Measurements from ENCODE around the gene ARHGEF17.
A peak's percentile ranks its signal among the peaks of the same experiment; 100 is the strongest.

ARHGEF17 gene

GRCh38 chr11:73333173-73333572 lies 25.1 kb downstream of the ARHGEF17 start:
- DNase-seq (ENCODE audit: low read depth), result no peak

DNA sequence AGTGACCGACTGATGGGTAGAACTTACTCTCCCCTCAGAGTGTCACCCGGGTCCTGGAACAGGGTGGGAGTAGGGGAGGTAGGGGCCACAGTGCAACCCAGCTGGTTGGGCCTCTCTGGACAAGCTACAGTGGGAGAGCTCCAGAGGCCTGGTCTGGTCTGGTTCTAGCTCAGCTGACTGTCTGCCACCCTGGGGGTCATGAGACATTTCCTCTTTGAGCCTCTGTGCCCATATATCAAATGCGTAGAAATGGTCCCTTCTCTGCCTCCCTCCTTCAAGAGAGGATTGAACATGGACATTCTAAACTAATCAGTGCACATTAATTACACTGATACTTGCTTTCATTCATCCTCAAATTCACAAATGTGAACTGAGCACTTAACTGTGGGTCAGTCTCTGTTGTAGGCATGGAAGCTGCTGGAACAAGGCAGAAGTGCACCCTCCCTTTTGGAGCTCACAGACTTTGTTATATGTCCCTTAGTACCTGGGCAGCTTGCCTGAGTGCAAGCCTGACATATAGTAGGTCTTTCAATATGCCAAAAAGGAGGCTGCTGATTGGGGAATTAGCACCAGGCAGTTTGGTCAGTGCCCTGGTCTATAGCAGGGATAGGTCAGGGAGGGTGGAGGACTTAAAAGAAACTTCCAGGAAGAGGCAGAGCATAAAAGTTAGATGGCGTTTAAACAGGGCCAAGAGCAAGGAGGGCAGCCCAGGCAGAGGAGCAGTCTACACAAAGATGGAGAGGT lies 25.7 kb downstream of the ARHGEF17 start:
- DNase-seq (ENCODE audit: low read depth), result no peak

DNA sequence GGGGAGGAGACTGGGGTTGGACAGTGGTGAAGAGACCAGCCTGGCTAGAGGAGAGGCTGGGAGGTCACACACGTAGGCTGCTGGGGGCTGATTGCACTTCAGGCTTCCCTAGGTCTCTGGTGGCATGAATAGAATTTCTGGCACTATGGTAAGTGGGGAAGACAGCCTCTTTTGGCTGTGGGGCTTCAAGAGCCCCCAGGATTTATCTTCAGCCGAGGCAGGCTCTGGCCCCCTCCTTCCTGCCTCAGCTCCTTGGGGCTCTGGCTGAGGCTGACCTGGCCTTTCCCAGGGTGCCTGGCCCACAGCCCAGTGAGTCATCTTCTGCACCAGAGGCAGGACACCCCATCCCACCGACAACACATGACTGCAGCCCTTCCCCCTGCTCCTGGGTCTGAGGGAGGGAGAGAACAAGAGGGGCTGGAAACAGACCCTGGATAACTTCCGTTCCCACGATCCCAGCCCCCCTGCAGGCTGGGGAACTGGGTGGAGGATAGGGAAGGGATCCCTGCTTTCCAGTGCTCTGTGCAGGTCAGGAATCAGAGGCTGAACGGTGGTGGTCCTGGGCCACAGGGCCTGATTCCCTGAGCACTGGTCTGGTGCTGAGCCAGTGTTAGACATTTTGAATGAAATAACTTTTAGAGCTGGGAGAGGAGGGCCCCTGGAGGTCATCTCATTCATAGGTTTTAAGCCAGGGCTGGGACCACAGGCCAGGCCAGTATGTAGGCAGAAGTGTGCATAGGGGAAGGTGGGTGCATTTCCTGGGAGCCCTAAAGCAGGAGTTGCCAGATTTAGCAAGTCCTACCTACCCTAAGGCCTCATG lies 26.5 kb downstream of the ARHGEF17 start:
- DNase-seq (ENCODE audit: low read depth), result no peak

DNA sequence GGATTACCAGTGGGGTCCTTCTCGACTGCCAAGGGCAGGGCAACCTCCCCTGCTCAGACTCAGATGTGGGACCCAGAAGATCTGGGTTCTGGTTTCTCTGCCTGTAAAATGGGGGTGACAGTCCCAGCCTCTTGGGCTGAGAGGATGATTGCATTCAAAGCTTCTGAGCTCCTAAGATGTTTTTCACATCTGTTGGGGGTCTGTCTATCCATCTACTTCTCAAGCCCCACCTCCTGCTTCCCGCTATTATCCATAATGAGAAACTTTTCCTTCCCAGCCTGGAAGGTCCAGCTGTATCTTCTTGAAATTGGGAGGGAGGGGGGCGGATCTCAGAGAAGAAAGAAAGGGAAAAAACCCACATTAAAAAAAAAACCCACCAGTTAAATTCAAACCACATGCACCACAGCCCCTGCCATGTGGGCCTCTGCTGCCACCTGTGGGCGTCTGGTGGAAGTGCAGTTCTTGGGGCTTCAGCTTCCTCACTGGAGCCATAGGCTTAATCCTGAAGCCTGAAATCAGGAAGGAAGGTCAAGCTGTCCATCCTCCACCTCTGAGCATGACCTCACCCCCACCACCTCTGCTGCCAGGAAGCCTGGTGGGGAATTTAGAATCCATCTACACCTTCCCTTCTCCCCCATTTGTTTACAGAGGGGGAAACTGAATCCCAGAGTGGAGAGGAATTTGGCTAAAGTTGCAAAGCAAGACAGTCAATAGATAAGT lies 27.3 kb downstream of the ARHGEF17 start:
- DNase-seq (ENCODE audit: low read depth), result peak; percentile 54

- no peak for DNase-seq (ENCODE audit: low read depth)
These were observed 29.8 kb downstream of the ARHGEF17 start for GRCh38 chr11:73337846-73338245.

DNA sequence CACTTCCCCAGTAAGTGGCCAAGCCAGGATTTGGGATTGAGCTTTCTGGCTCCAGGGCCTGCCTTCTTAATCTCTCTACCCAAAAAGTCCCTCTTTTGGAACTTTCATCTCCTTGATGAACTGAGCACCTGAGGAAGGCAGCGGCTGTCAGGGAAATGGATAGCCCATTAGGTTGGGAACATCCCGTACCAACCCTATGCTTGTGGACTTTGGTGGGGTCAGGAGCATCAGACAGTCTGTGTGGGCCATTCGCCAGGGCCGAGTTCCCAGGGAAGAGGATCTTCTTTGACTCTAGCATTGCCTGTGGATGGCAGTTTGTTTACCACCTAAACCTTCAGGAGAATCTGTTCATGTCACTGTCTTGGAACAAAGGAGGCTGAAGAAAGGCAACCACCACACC lies 30.2 kb downstream of the ARHGEF17 start:
- no peak for DNase-seq (ENCODE audit: low read depth)

DNA sequence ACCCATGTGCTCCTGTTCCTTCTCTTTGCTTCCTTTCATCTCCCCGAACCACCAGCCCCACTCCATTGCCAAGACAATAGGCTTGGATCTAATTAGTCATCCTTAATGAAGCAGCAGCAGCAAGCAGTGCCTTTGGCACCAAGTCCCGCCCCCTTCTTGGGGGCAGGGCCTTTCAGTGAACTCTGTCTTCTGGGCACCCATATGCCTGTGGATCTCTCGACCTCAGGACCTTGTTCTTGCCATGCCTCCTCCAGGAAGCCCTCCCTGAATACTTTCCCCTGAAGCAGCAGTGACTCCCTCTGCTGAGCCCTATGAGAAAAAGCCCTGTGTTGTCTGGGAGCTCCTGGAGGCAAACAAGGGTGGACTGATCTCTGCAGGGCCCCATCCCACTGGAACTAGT lies 32.1 kb downstream of the ARHGEF17 start:
- no peak for DNase-seq (ENCODE audit: low read depth)

DNA sequence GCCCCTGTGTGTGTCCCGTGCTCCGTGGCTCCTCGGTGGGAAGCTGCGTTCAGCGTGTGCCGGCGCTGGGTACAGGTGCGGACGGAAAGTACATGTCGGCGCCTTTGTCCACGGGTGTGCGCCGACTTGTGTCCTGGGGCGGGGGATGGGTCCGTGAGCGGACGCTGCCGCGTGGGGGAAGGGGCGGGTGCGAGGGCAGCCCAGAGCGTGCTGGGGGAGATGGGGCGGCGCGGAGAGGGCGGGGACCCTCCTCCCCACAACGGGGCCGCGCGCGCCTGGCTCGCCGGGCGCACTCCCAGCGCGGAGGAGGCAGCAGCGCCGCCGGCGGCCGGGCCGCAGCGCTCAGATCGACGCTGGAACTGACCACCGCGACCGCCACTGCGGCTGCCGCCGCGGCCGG lies 34.6 kb downstream of the ARHGEF17 start:
- DNase-seq (ENCODE audit: low read depth), result no peak

DNA sequence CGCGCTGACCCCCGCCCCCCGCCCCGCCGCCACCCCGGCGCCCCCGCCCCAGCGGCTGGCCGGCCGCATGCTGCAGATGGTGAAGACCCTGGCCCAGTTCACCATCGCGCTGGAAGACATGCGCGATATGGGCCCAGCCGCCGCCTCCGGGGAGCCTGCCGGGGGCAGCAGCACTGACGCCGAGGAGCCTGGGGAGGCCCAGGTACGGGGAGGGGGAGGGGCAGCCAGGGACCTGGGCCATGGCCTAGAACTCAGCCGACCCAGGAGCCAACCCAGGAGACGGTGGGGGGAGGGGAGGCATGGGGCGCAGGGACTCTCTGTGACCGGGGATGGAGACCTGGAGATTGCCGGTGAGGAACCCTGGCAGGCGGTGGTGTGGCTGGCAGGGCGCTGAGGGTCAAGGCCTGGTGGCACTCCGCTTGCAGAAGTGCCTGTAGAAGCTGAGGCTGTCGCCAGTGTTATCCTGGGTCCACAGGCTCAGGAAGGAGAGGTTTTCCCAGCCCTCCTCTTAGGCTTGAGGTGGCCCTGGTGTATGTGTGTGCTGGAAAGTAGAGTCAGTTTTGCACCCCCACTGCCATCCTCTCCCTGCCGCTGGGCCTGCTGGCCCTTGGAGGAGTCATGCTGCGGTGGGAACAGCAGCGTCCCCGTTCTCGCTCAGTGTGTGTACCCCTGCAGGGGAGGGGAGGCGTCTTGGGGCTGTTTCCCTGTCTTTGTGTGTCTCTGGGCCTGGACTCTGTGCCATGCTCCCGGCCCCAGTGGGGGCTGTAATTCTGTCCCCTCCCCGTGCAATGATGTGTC lies 35.2 kb downstream of the ARHGEF17 start:
- no peak for DNase-seq (ENCODE audit: low read depth)

GRCh38 chr11:73344191-73344607 lies 36.1 kb downstream of the ARHGEF17 start:
- no peak for DNase-seq (ENCODE audit: low read depth)

DNA sequence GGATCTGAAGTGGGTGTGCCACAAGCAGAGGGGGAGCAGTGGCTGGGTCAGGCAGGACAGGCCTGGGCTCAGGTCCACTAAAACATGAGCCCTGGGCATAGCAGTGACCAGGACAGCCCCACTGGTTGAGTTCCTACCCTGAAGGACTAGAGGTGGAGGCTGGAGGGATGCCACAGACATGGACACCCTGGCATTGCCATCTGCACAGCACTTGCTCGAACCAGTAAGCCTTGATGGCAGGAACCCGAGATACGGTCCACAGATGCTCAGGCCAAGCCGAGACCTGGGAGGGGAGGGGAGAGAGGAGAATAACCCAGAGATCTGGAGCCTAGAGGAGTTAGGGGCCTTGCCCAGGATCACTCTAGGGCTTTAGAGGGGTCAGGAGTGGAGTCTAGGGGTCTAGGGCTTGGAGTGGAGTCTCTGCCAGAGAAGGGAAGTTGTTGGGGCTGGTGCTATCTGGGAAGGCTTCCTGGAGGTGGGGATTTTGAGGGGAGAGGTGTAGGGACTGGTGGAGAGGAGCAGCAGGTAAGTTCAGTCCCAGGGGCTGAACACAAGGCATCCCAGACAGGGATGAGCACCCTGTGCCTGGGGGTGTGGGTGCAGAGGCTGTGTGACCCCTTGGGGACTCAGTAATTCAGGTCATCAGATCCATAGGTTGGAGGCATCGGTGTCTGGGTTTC lies 37.5 kb downstream of the ARHGEF17 start:
- DNase-seq (ENCODE audit: low read depth), result no peak

- no peak for DNase-seq (ENCODE audit: low read depth)
These were observed 38.3 kb downstream of the ARHGEF17 start for GRCh38 chr11:73346186-73346935.

DNA sequence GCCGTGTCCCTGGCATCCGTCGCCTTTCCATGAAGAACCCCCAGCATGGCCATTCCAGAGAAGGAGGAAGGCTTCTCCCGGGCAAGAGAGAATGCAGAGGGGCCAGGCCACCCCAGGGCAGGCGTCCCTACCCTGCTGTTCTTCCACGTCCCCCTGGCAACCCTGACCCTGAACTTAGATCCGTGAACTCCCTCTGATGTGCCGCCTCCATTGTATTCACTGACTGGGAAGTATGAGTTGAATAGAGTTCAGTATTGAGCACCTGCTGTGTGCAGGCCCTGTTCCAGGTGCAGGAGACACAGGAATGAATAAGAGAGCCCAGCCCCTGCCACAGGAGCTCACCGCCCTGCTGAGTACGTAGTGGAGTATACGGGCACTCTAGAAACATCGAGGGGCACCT lies 39.0 kb downstream of the ARHGEF17 start:
- no peak for DNase-seq (ENCODE audit: low read depth)

DNA sequence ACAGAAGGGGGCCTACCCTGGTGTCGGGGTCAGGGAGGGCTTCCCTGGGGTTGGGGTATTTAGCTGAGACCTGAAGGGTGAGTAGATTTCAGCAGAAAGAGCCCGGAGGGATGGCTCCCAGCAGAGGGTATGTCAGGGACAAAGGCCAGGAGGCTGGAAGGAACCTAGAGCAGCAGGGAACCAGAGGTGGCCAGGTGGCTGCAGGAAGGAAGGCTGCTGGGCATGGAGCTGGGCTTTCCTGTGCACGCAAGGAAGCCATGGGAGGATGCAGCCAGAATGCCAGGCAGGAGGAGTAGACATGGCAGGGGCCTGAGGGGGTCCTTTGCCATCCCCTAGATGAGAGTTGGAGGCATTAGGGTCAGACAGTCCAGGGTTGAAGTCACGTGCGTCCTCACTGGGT lies 40.8 kb downstream of the ARHGEF17 start:
- DNase-seq (ENCODE audit: low read depth), result no peak

DNA sequence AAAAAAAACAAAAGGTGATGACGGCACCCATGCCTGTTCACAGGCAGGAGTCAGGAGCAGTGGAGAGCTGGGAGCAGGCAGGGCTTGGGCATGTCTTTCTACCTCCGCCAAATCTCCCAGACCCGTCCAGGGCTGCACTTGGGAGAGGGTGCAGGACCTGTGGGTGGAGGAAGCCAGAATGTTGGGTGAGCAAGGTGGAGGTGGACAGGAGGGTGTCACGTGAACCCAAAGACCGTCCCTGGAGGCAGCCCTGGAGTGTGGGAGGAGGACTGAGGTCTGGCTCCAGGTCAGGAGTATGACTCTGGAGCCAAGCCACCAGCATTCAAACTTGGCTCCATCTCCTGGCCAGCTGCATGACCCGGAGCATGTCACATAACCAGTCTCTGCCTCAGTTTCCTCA lies 41.6 kb downstream of the ARHGEF17 start:
- DNase-seq (ENCODE audit: low read depth), result no peak

- peak; percentile 36 for DNase-seq (ENCODE audit: low read depth)
These were observed 43.0 kb downstream of the ARHGEF17 start for GRCh38 chr11:73350908-73351636.

- DNase-seq (ENCODE audit: low read depth), result no peak
These were observed 45.3 kb downstream of the ARHGEF17 start for GRCh38 chr11:73353422-73353821.

DNA sequence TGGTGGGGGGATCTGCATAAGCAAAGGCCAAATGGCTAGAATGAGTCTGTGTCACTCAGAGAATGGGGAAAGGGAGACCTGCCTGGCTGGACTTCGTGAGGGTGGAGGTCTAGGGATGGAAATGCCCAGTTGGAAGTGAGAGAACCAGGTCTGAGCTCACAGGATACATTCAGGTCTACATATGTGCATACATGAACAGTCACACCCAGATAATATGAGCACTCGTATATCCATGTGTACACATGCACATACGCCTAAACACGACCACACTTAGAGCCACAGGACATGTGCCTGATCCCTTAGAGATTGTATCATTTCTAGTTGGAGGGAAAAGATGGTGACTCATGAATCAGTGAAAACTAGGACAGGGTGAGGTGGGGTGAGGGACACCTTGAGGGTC lies 47.0 kb downstream of the ARHGEF17 start:
- no peak for DNase-seq (ENCODE audit: low read depth)

GRCh38 chr11:73356979-73357860 lies 49.1 kb downstream of the ARHGEF17 start:
- DNase-seq (ENCODE audit: low read depth), result no peak

Measured in stimulated activated CD4-positive, alpha-beta T cell treated with anti-CD3 and anti-CD28 coated beads, Interleukin-2, amount 100 ng/mL, for 4 hours (primary cell).